Keratinocyte (primary cell): ENCODE data around the gene TAS2R50. TPM values are rescaled to one million over a fixed set of nuclear protein-coding genes. Genes with fewer than 3 reads are reported as not detected.

ENCODE experiments used
- DNase-seq: peaks from one replicate; pipeline ENCODE4 v3.0.0-alpha.2; 2011; ENCODE audit warnings: low read depth, missing footprints, low spot score
- FAIRE-seq: peaks from 2 replicates; lab custom pipeline; 2011; peaks lifted over from hg19 to GRCh38; lab: Jason Lieb, UNC
- H2AFZ ChIP-seq: 2 replicates; pipeline ENCODE4 v1.6.0; 2012; ENCODE audit warnings: low read length, control low read depth, inconsistent platforms; ENCODE audit not compliant: control insufficient read depth
- H3K27ac ChIP-seq: 2 replicates; pipeline ENCODE4 v1.5.1; 2011; ENCODE audit warnings: low read length; ENCODE audit not compliant: control insufficient read depth, insufficient read depth
- H3K27me3 ChIP-seq: 3 replicates; pipeline ENCODE4 v1.6.0; 2011; ENCODE audit warnings: low read length; ENCODE audit not compliant: control insufficient read depth, insufficient read depth; ENCODE audit errors: extremely low read depth
- H3K36me3 ChIP-seq, 2 experiments: 2 replicates in 1 of 2; 3 replicates in 1 of 2; pipeline ENCODE4 v1.5.1; 2011; ENCODE audit warnings: low read length in 2 of 2, mild to moderate bottlenecking in 1 of 2; ENCODE audit not compliant: control insufficient read depth in 2 of 2, insufficient read depth in 2 of 2; ENCODE audit errors: extremely low read depth in 1 of 2
- H3K4me1 ChIP-seq: 3 replicates; pipeline ENCODE4 v1.5.1; 2011; ENCODE audit warnings: low read length; ENCODE audit not compliant: control insufficient read depth, insufficient read depth; ENCODE audit errors: extremely low read depth
- H3K4me2 ChIP-seq: 3 replicates; pipeline ENCODE4 v1.6.0; 2011; ENCODE audit warnings: low read depth, low read length; ENCODE audit not compliant: control insufficient read depth, insufficient read depth; ENCODE audit errors: extremely low read depth
- H3K4me3 ChIP-seq, 3 experiments: fragments of 200-600 bp in 1 of 3; sonication (generic) in 1 of 3; 2 replicates in 2 of 3; 3 replicates in 1 of 3; pipeline ENCODE4 v1.5.1; 2011 to 2016; ENCODE audit warnings: low read length in 3 of 3, mild to moderate bottlenecking in 3 of 3, control low read depth in 2 of 3, inconsistent platforms in 1 of 3, low read depth in 1 of 3, mixed read lengths in 1 of 3, mixed run types in 1 of 3, moderate library complexity in 1 of 3; ENCODE audit not compliant: control insufficient read depth in 2 of 3, insufficient read depth in 2 of 3; ENCODE audit errors: extremely low read depth in 1 of 3
- H3K79me2 ChIP-seq: 2 replicates; pipeline ENCODE4 v1.6.0; 2012; ENCODE audit warnings: low read length; ENCODE audit not compliant: control insufficient read depth, insufficient read depth
- H3K9ac ChIP-seq: 3 replicates; pipeline ENCODE4 v1.6.0; 2011; ENCODE audit warnings: low read length; ENCODE audit not compliant: control insufficient read depth, insufficient read depth; ENCODE audit errors: extremely low read depth
- H3K9me1 ChIP-seq: 3 replicates; pipeline ENCODE4 v1.6.0; 2011; ENCODE audit warnings: low read length; ENCODE audit not compliant: control insufficient read depth, insufficient read depth; ENCODE audit errors: extremely low read depth
- H3K9me3 ChIP-seq: 2 replicates; pipeline ENCODE4 v1.5.1; 2012; ENCODE audit warnings: low read depth, low read length; ENCODE audit not compliant: control insufficient read depth
- H4K20me1 ChIP-seq: 3 replicates; pipeline ENCODE4 v1.6.0; 2011; ENCODE audit warnings: low read length; ENCODE audit not compliant: control insufficient read depth, insufficient read depth; ENCODE audit errors: extremely low read depth
- CTCF ChIP-seq, 3 experiments: IDR thresholded peaks in 1 of 3; conservative IDR thresholded peaks in 1 of 3; optimal IDR thresholded peaks in 1 of 3; 2 replicates in 2 of 3; 3 replicates in 1 of 3; pipeline versions ENCODE3 to v1.5.1; 2011; ENCODE audit warnings: low read length in 3 of 3, mild to moderate bottlenecking in 3 of 3, moderate library complexity in 2 of 3, control low read depth in 1 of 3, inconsistent platforms in 1 of 3; ENCODE audit not compliant: insufficient read depth in 2 of 3; ENCODE audit errors: extremely low read depth in 1 of 3
- EZH2 ChIP-seq: IDR thresholded peaks from one replicate; pipeline ENCODE4 v1.6.1; 2012; ENCODE audit warnings: inconsistent platforms, mild to moderate bottlenecking, low read length, moderate library complexity
- dilution Hi-C: fragments of 300-500 bp; cut with MboI; formaldehyde crosslinking; loops from one replicate; pipeline ENCODE4 v1.7.0; 2020; ENCODE audit warnings: low sequenced_read_pairs; ENCODE audit not compliant: extremely low pct_ligation_motif_present
- polyA plus RNA-seq, 5 experiments: library from polyadenylated mRNA; depleted of rRNA in 3 of 5; stranded (reverse) in 3 of 5; stranded (forward) in 1 of 5; unstranded in 1 of 5; fragments of >200 nt; gene quantifications; 1 replicate in 1 of 5; 2 replicates in 3 of 5; 3 replicates in 1 of 5; pipeline versions ENCODE4 v1.2.1 to v1.2.3, GENCODE V29; 2011 to 2012; ENCODE audit warnings: missing spikeins in 2 of 5, low read depth in 1 of 5, low replicate concordance in 1 of 5

The TAS2R50 gene
- polyA plus RNA-seq, 1 donor (not counting 4 experiments of a cell fraction or from before 2014, with no cell fraction given): 0.10 TPM

DNA sequence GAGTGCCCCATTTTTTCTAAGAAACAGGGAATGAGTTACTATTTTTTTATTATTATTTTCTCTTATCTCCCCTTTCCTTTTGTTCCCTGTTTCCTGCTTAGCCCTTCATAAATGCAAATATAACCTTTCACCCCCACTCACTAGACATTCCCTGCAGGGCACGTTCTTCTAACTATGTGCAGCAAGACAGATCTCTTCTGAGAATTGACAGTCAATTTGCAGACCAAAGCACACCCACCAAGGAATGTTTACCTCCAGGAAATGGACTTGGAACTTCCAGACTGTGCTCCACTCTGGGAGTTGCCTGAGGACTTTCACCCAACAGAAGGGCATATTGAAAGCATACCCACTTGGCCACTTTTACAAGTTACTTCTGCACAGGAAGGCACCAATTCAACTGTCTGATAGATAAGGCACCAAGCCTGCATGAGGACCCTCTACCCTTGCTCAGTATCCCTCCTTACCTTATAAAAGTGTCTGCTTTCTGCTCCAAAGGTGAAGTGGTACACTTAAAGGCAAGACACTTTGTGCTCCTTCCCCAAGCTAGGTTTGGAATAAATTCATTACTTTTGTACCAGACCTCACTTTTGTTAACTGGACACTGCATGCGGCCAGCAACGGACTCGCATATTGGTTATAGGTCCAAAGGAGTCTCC lies 29.2 kb upstream of the TAS2R50 start:
- no peak overlapping the region for H3K27ac ChIP-seq
- no peaks in the 10 kb centered on the region for H3K27me3 ChIP-seq
- H3K9ac ChIP-seq: no peak overlapping the region
- H3K4me3 ChIP-seq: no peak overlapping the region
- dilution Hi-C loops: no loop called here
- no peak overlapping the region for H2AFZ ChIP-seq
- H3K79me2 ChIP-seq: no peaks in the 10 kb centered on the region
- DNase-seq (no peak), FAIRE-seq (no peak)
- no peak overlapping the region for H3K4me2 ChIP-seq
- H3K9me1 ChIP-seq: no peaks in the 10 kb centered on the region
- H3K4me1 ChIP-seq: no peaks in the 10 kb centered on the region
- no peak for TF ChIP-seq CTCF (optimal IDR thresholded peaks at IDR 0.05 in 1 of 3, IDR thresholded peaks at IDR 0.05 in 1 of 3, conservative IDR thresholded peaks at IDR 0.05 in 1 of 3; ENCODE audit: extremely low read depth in 1 of 3, insufficient read depth in 2 of 3, low read length in 3 of 3)
- no peak for TF ChIP-seq EZH2
- no peaks in the 10 kb centered on the region for H3K36me3 ChIP-seq
- H4K20me1 ChIP-seq: no peaks in the 10 kb centered on the region
- H3K9me3 ChIP-seq: no peaks in the 10 kb centered on the region

- Histone ChIP-seq H3K9me3 (no peaks in the 10 kb centered on the region), H3K27ac (no peak overlapping the region), H3K79me2 (no peaks in the 10 kb centered on the region), H3K4me1 (no peaks in the 10 kb centered on the region), H3K9ac (no peak overlapping the region), H3K9me1 (no peaks in the 10 kb centered on the region), H4K20me1 (no peaks in the 10 kb centered on the region), H3K4me2 (no peak overlapping the region), H3K4me3 (no peak overlapping the region), H3K27me3 (no peaks in the 10 kb centered on the region), H2AFZ (no peak overlapping the region), H3K36me3 (no peaks in the 10 kb centered on the region)
- TF ChIP-seq EZH2 (no peak), CTCF (optimal IDR thresholded peaks at IDR 0.05 in 1 of 3, IDR thresholded peaks at IDR 0.05 in 1 of 3, conservative IDR thresholded peaks at IDR 0.05 in 1 of 3; ENCODE audit: extremely low read depth in 1 of 3, insufficient read depth in 2 of 3, low read length in 3 of 3) (no peak)
- dilution Hi-C loops: no loop called here
- DNase-seq (no peak), FAIRE-seq (peak; percentile 61)
Observed at GRCh38 chr12:11014234-11014633, 27.5 kb upstream of the TAS2R50 start.
